Activated naive CD8-positive, alpha-beta T cell (primary cell): ENCODE measurements around the gene ANP32D.
"Not testable (repeated sequence)": the region's sequence is repeated elsewhere in the genome, so short reads cannot be mapped to it uniquely, and the experiment has no call there.

Experiments used
- H3K27ac Mint-ChIP-seq: one replicate; pipeline ENCODE4 v1.8.0; 2021; ENCODE audit warnings: mixed read lengths
- H3K27me3 Mint-ChIP-seq: one replicate; pipeline ENCODE4 v1.8.0; 2021; ENCODE audit warnings: mixed read lengths
- H3K36me3 Mint-ChIP-seq: one replicate; pipeline ENCODE4 v1.8.0; 2021; ENCODE audit warnings: mixed read lengths
- H3K4me1 Mint-ChIP-seq: one replicate; pipeline ENCODE4 v1.8.0; 2021; ENCODE audit warnings: low read depth, mixed read lengths
- H3K4me3 Mint-ChIP-seq: one replicate; pipeline ENCODE4 v1.8.0; 2021; ENCODE audit warnings: mild to moderate bottlenecking, mixed read lengths
- H3K9me3 Mint-ChIP-seq: one replicate; pipeline ENCODE4 v1.8.0; 2021; ENCODE audit warnings: low read depth, mixed read lengths

The ANP32D gene

GRCh38 chr12:48472259-48472658 is at the start of gene ANP32D:
ANP32D (plus strand) TSS chr12:48472559; CDS start chr12:48472665, 106 bp downstream.
- no peaks in the 10 kb centered on the region for H3K4me1 Mint-ChIP-seq
- no peak within 1 kb of the TSS for H3K27ac Mint-ChIP-seq

DNA sequence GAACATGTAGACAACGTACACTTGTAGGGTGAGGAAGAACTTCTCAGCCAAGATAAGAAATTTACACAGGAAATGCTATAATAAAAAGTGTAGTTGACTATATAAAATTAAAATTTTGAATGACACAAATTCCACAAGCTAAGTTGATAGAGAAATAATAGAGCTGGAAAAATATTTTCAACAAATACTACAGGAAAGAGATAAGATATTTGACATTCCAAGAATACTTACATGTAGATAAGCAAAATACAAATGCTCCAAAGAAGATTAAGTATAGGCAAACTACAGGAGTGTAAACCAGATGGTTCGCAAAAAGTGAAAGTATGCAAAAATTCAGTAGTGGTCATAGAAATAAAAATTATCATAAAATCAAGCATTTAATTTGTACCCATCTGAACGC is 49.2 kb upstream of the ANP32D start:
- H3K9me3 Mint-ChIP-seq = peaks cover 5% of the 10 kb centered on the region
- peaks cover 5% of the 10 kb centered on the region for H3K36me3 Mint-ChIP-seq
- H3K4me3 Mint-ChIP-seq = no peak overlapping the region
- H3K27me3 Mint-ChIP-seq = no peaks in the 10 kb centered on the region
- no peak overlapping the region for H3K27ac Mint-ChIP-seq
- peaks cover 8% of the 10 kb centered on the region for H3K4me1 Mint-ChIP-seq

More at GRCh38 chr12:48472259-48472658, at the start of gene ANP32D:
- Mint-ChIP-seq H3K27me3 (peaks cover 18% of the 10 kb centered on the region), H3K36me3 (peaks cover 22% of the 10 kb centered on the region), H3K9me3 (peaks cover 25% of the 10 kb centered on the region), H3K4me3 (no peak within 1 kb of the TSS)

- Mint-ChIP-seq H3K4me3 (no peak overlapping the region), H3K36me3 (peaks cover 12% of the 10 kb centered on the region), H3K4me1 (peaks cover 10% of the 10 kb centered on the region), H3K9me3 (peaks cover 11% of the 10 kb centered on the region), H3K27ac (no peak overlapping the region), H3K27me3 (peaks cover 5% of the 10 kb centered on the region)
These were observed 47.7 kb upstream of the ANP32D start for GRCh38 chr12:48424644-48425043.

DNA sequence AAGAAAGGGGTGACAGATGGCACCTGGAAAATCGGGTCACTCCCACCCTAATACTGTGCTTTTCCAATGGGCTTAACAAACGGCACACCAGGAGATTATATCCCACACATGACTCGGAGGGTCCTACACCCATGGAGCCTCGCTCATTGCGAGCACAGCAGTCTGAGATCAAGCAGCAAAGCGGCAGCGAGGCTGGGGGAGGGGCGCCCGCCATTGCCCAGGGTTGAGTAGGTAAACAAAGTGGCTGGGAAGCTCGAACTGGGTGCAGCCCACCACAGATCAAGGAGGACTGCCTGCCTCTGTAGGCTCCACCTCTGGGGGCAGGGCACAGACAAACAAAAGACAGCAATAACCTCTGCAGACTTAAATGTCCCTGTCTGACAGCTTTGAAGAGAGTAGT is 38.3 kb upstream of the ANP32D start:
- Mint-ChIP-seq H3K36me3 (peaks cover 16% of the 10 kb centered on the region), H3K9me3 (peaks cover 15% of the 10 kb centered on the region), H3K27me3 (peaks cover 11% of the 10 kb centered on the region)
- not testable (repeated sequence) for H3K27ac Mint-ChIP-seq, H3K4me3 Mint-ChIP-seq, H3K4me1 Mint-ChIP-seq

DNA sequence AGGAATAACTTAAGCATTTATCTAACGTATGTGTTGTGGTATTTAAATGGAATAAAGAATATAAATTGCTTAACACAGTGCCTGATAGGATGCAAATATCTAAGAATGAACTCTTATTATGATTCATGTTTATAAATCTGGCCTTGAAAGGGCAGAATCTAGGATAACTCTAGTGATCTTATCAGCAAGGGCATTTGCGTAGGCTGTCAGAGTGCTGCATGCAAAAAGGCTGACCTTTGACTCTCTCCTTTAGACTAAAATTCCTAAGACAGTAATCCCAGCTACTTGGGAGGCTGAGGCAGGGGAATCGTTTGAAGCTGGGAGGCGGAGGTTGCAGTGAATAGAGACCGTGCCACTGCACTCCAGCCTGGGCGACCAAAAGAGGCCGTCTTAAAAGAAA is 31.3 kb upstream of the ANP32D start:
- no peak overlapping the region for H3K4me3 Mint-ChIP-seq
- no peak overlapping the region for H3K27ac Mint-ChIP-seq
- peaks cover 8% of the 10 kb centered on the region for H3K4me1 Mint-ChIP-seq
- peaks cover 2% of the 10 kb centered on the region for H3K36me3 Mint-ChIP-seq
- no peaks in the 10 kb centered on the region for H3K27me3 Mint-ChIP-seq
- H3K9me3 Mint-ChIP-seq = no peaks in the 10 kb centered on the region

GRCh38 chr12:48442179-48442847 is 30.0 kb upstream of the ANP32D start:
- no peak overlapping the region for H3K4me3 Mint-ChIP-seq
- H3K27ac Mint-ChIP-seq = no peak overlapping the region
- peaks cover 2% of the 10 kb centered on the region for H3K36me3 Mint-ChIP-seq
- peaks cover 15% of the 10 kb centered on the region for H3K4me1 Mint-ChIP-seq
- H3K9me3 Mint-ChIP-seq = no peaks in the 10 kb centered on the region
- no peaks in the 10 kb centered on the region for H3K27me3 Mint-ChIP-seq

- no peak overlapping the region for H3K4me3 Mint-ChIP-seq
- no peaks in the 10 kb centered on the region for H3K27me3 Mint-ChIP-seq
These were observed 26.8 kb upstream of the ANP32D start for GRCh38 chr12:48445538-48445937.

DNA sequence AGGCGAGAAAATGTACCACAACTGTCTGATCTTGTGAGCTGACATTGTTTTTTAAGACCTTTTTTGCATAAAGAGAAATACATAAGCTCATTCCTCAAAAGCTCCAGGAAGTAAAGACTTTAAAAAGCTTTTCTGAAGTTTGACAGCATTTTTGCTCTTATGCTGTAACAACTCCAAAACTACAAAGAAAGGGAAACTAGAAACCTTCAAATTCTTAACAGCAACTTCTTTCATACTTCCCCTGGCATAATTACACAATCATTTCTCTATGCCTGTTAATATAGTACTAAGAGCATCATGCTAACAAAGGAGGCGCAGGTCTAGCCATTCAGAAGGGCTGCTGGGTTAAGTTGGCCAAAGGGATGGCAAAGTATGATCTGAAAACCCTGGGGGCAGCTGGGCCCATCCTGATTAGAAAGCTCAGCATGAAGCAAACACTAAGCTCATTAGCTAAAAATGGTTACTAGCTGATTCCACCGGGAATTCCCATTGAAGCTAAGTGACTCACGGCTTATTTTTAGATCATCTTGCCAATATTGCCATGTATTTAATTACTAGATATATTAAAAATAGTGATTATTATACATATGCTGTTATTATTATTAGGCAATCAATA is 26.1 kb upstream of the ANP32D start:
- Mint-ChIP-seq H3K36me3 (no peaks in the 10 kb centered on the region), H3K4me3 (no peak overlapping the region), H3K4me1 (peaks cover 15% of the 10 kb centered on the region), H3K27me3 (no peaks in the 10 kb centered on the region), H3K27ac (no peak overlapping the region), H3K9me3 (peaks cover 3% of the 10 kb centered on the region)

More at GRCh38 chr12:48445538-48445937, 26.8 kb upstream of the ANP32D start:
- Mint-ChIP-seq H3K36me3 (no peaks in the 10 kb centered on the region), H3K27ac (no peak overlapping the region), H3K9me3 (peaks cover 3% of the 10 kb centered on the region), H3K4me1 (peaks cover 15% of the 10 kb centered on the region)

DNA sequence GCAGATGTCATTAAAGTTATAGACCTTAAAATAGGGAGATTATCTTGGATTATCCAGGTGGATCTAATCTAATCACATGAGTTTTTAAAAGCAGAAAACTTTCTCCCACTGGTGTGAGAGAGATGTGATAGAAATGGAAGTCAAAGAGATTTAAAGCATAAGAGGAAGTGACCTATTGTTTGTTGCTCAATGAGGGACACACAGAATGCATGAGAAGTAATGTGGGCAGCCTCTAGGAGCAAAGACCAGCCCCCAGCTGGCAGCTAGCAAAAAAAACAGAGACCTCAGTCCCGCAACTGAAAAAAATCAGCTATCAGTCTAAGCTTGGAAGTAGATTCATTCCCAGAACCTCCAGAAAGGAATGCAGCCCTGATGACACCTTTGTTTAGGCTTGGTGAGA is 24.6 kb upstream of the ANP32D start:
- Mint-ChIP-seq H3K4me1 (peaks cover 15% of the 10 kb centered on the region), H3K27me3 (no peaks in the 10 kb centered on the region), H3K9me3 (peaks cover 3% of the 10 kb centered on the region), H3K27ac (no peak overlapping the region), H3K4me3 (no peak overlapping the region), H3K36me3 (no peaks in the 10 kb centered on the region)

DNA sequence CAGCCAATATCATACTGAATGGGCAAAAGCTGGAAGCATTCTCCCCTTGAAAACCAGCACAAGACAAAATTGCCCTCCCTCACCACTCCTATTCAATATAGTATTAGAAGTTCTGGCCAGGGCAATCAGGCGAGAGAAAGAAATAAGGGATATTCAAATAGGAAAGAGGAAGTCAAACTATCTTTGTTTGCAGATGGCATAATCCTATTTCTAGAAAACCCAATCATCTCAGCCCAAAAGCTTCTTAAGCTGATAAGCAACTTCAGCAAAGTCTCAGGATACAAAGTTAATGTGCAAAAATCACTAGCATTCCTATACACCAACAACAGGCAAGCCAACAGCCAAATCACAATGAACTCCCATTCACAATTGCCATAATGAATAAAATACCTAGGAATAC is 21.0 kb upstream of the ANP32D start:
- Mint-ChIP-seq H3K27ac (no peak overlapping the region), H3K4me1 (peaks cover 3% of the 10 kb centered on the region), H3K36me3 (no peaks in the 10 kb centered on the region), H3K27me3 (no peaks in the 10 kb centered on the region), H3K4me3 (no peak overlapping the region), H3K9me3 (peaks cover 3% of the 10 kb centered on the region)

DNA sequence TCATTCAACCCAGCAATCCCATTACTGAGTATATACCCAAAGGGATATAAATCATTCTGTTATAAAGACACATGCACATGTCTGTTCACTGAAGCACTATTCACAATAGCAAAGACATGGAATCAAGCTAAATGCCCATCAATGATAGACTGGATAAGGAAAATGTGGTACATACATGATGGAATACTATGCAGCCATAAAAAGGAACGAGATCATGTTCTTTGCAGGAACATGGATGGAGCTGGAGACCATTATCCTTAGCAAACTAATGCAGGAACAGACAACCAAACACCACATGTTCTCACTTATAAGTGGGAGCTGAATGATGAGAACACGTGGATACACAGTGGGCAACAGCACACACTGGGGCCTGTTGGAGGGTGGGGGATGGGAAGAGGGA is 19.4 kb upstream of the ANP32D start:
- not testable (repeated sequence) for H3K4me3 Mint-ChIP-seq, H3K27ac Mint-ChIP-seq, H3K36me3 Mint-ChIP-seq, H3K27me3 Mint-ChIP-seq, H3K4me1 Mint-ChIP-seq, H3K9me3 Mint-ChIP-seq

DNA sequence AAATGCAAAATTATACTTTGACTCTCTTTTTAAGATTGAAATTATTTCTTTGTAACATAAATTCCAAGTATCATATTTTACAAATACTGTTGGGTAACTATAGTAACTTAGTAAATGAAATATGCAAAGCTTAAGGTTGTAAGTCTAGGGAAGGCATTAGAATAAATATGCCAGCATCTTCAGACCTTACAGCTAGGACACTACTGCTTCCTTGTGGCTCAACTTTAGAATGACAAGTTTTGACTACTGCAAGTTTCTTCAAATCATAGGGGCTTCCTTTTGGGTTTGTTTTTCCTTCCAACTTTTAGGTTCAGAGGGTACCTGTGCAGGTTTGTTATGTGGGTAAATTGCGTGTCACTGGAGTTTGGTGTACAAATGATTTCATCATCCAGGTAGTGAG is 17.7 kb upstream of the ANP32D start:
- no peak overlapping the region for H3K27ac Mint-ChIP-seq
- H3K4me3 Mint-ChIP-seq = no peak overlapping the region
- no peaks in the 10 kb centered on the region for H3K36me3 Mint-ChIP-seq
- peaks cover 3% of the 10 kb centered on the region for H3K9me3 Mint-ChIP-seq
- peaks cover 4% of the 10 kb centered on the region for H3K27me3 Mint-ChIP-seq
- no peaks in the 10 kb centered on the region for H3K4me1 Mint-ChIP-seq

- H3K4me1 Mint-ChIP-seq = no peaks in the 10 kb centered on the region
- H3K4me3 Mint-ChIP-seq = no peak overlapping the region
- no peaks in the 10 kb centered on the region for H3K36me3 Mint-ChIP-seq
These were observed 17.2 kb upstream of the ANP32D start for GRCh38 chr12:48455116-48455515.

GRCh38 chr12:48459259-48459658 is 13.1 kb upstream of the ANP32D start:
- Mint-ChIP-seq H3K9me3 (no peaks in the 10 kb centered on the region), H3K27ac (no peak overlapping the region), H3K27me3 (peaks cover 6% of the 10 kb centered on the region), H3K4me1 (no peaks in the 10 kb centered on the region), H3K36me3 (no peaks in the 10 kb centered on the region), H3K4me3 (no peak overlapping the region)

More at GRCh38 chr12:48455116-48455515, 17.2 kb upstream of the ANP32D start:
- Mint-ChIP-seq H3K27ac (no peak overlapping the region), H3K27me3 (peaks cover 4% of the 10 kb centered on the region), H3K9me3 (no peaks in the 10 kb centered on the region)

GRCh38 chr12:48469027-48469426 is 3.3 kb upstream of the ANP32D start:
- Mint-ChIP-seq H3K9me3 (peaks cover 25% of the 10 kb centered on the region), H3K27me3 (peaks cover 15% of the 10 kb centered on the region), H3K36me3 (peaks cover 22% of the 10 kb centered on the region)
- H3K4me1 Mint-ChIP-seq, H3K4me3 Mint-ChIP-seq, H3K27ac Mint-ChIP-seq: not testable (repeated sequence)

DNA sequence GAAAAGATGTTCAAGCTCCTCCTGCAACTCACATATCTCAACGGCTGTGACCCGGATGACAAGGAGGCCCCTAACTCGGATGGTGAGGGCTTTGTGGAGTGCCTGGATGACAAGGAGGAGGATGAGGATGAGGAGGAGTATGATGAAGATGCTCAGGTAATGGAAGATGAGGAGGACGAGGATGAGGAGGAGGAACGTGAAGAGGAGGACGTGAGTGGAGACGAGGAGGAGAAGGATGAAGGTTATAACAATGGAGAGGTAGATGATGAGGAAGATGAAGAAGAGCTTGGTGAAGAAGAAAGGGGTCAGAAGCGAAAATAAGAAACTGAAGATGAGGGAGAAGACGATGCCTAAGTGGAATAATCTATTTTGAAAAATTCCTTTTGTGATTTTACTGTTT is 702 bp downstream of the ANP32D start:
- Mint-ChIP-seq H3K4me1 (no peaks in the 10 kb centered on the region), H3K27me3 (peaks cover 18% of the 10 kb centered on the region), H3K4me3 (no peak overlapping the region), H3K27ac (no peak overlapping the region), H3K36me3 (peaks cover 20% of the 10 kb centered on the region), H3K9me3 (peaks cover 25% of the 10 kb centered on the region)
